Astrocyte (in vitro differentiated cells and primary cell): ENCODE data around the gene GALNT17.

ENCODE experiments used
- EZH2 ChIP-seq: IDR thresholded peaks from 2 replicates; pipeline ENCODE4 v1.6.1; 2012; ENCODE audit warnings: mild to moderate bottlenecking, low read length, inconsistent platforms; ENCODE audit not compliant: insufficient read depth
- TF ChIP-seq, protein P1 (sequence below): IDR thresholded peaks from 2 replicates; pipeline ENCODE4 v1.5.1; 2011; ENCODE audit warnings: low read depth, mild to moderate bottlenecking, inconsistent platforms, low read length, moderate library complexity; ENCODE audit not compliant: insufficient read depth

DNA sequence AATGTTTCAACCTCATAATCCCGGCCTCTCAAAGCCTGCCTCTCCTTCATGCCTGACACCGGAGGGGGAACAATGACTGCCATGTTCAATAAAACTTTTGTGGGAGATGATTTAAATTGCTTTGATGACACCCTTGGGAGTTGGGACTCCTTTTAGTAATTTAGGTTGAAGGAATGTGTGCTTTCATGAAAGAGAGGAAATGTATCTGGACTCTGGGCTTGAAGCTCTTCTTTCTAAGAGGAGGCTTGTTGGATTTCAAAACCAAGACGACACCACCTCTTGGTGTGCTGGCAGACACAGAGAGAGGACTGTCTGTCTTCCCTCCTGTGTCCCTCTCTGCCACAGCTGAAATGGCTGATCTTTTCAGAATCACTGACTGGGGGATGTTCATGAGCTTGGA lies 168.1 kb downstream of the GALNT17 start:
- TF ChIP-seq, protein P1, sequence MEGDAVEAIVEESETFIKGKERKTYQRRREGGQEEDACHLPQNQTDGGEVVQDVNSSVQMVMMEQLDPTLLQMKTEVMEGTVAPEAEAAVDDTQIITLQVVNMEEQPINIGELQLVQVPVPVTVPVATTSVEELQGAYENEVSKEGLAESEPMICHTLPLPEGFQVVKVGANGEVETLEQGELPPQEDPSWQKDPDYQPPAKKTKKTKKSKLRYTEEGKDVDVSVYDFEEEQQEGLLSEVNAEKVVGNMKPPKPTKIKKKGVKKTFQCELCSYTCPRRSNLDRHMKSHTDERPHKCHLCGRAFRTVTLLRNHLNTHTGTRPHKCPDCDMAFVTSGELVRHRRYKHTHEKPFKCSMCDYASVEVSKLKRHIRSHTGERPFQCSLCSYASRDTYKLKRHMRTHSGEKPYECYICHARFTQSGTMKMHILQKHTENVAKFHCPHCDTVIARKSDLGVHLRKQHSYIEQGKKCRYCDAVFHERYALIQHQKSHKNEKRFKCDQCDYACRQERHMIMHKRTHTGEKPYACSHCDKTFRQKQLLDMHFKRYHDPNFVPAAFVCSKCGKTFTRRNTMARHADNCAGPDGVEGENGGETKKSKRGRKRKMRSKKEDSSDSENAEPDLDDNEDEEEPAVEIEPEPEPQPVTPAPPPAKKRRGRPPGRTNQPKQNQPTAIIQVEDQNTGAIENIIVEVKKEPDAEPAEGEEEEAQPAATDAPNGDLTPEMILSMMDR, result no peak
- no peak for TF ChIP-seq EZH2
